HCT116 (cell line): ENCODE data around the gene DIAPH3. TPM values are rescaled to one million over a fixed set of nuclear protein-coding genes. Genes with fewer than 3 reads are reported as not detected.

Experiments
- ATAC-seq: fragments of 200-7000 bp; cut with Tn5 transposase; 2 replicates; pipeline ENCODE4 v1.9.1; 2020; ENCODE audit warnings: mild to moderate bottlenecking, moderate library complexity
- BruUV-seq: library from RNA; stranded (reverse); fragments of 400-500 nt; replicated peaks from 2 replicates; lab custom pipeline; 2021; lab: Mats Ljungman, UMichigan
- CTCF ChIA-PET: fragments of 300-600 bp; sonication (Branson Sonifier 250); formaldehyde crosslinking; loops from one replicate; lab custom pipeline; 2021; ENCODE audit warnings: antibody characterized with exemption; lab: Charles Lee
- POLR2A ChIA-PET: fragments of 300-600, 350-600 bp; sonication (Branson Sonifier 250); formaldehyde crosslinking; loops from one replicate; lab custom pipeline; 2021; ENCODE audit warnings: antibody characterized with exemption; lab: Charles Lee
- RAD21 ChIA-PET, 2 experiments: fragments of 300-600 bp; sonication (Branson Sonifier 250); formaldehyde crosslinking; loops; one replicate each; lab custom pipeline; 2023; ENCODE audit warnings: low total read pairs in 2 of 2; ENCODE audit not compliant: uncharacterized antibody in 2 of 2, unreplicated experiment in 2 of 2, low non-redundant PET in 1 of 2; lab: Charles Lee
- DNase-seq: peaks from one replicate; pipeline ENCODE4 v3.0.0-alpha.2; 2010; ENCODE audit warnings: low read depth, low spot score
- H2AFZ ChIP-seq: fragments of 200-600 bp; shearing (Covaris generic), sonication (generic); 2 replicates; pipeline ENCODE4 v1.6.1; 2017; ENCODE audit warnings: low read depth, mixed run types, mixed read lengths, antibody characterized with exemption, low read length; ENCODE audit not compliant: poor library complexity, severe bottlenecking
- H3K27ac ChIP-seq: 2 replicates; pipeline ENCODE4 v1.5.1; 2012; ENCODE audit warnings: low read depth, low read length
- H3K27me3 ChIP-seq: fragments of 200-600 bp; sonication (generic); 2 replicates; pipeline ENCODE4 v1.6.1; 2016; ENCODE audit warnings: mixed run types, low read length, mixed read lengths; ENCODE audit not compliant: insufficient read depth
- H3K36me3 ChIP-seq, 2 experiments: fragments of 200-500 bp in 1 of 2; fragments of 200-600 bp in 1 of 2; sonication (Bioruptor generic) in 1 of 2; sonication (generic) in 1 of 2; 2 replicates each; pipeline versions ENCODE4 v1.5.1 to v1.6.1; 2014 to 2016; ENCODE audit warnings: low read length in 2 of 2, inconsistent platforms in 1 of 2, mixed read lengths in 1 of 2, mixed run types in 1 of 2; ENCODE audit not compliant: insufficient read depth in 2 of 2, control insufficient read depth in 1 of 2
- H3K4me1 ChIP-seq, 2 experiments: fragments of 200-600 bp in 1 of 2; sonication (generic) in 1 of 2; 2 replicates each; pipeline versions ENCODE4 v1.5.1 to v1.6.1; 2012 to 2017; ENCODE audit warnings: low read length in 2 of 2, inconsistent platforms in 1 of 2, mild to moderate bottlenecking in 1 of 2, mixed read lengths in 1 of 2, mixed run types in 1 of 2, moderate library complexity in 1 of 2; ENCODE audit not compliant: insufficient read depth in 2 of 2, control insufficient read depth in 1 of 2
- H3K4me2 ChIP-seq: fragments of 200-600 bp; sonication (generic); 2 replicates; pipeline ENCODE4 v1.6.1; 2017; ENCODE audit warnings: mixed run types, low read length, mixed read lengths
- H3K4me3 ChIP-seq, 2 experiments: fragments of 200-600 bp in 1 of 2; sonication (generic) in 1 of 2; replicated peaks in 1 of 2; 2 replicates each; pipeline ENCODE4 v1.5.1; 2011 to 2016; ENCODE audit warnings: low read length in 2 of 2, control low read depth in 1 of 2, low read depth in 1 of 2, mild to moderate bottlenecking in 1 of 2, mixed read lengths in 1 of 2, mixed run types in 1 of 2
- H3K79me2 ChIP-seq: fragments of 200-600 bp; sonication (generic); 2 replicates; pipeline ENCODE4 v1.6.1; 2017; ENCODE audit warnings: mild to moderate bottlenecking, mixed run types, low read length, moderate library complexity, mixed read lengths; ENCODE audit not compliant: insufficient read depth
- H3K9ac ChIP-seq: fragments of 200-600 bp; sonication (generic); 2 replicates; pipeline ENCODE4 v1.6.1; 2016; ENCODE audit warnings: low read length, mixed read lengths
- H3K9me2 ChIP-seq: fragments of 200-600 bp; sonication (generic), shearing (Covaris generic); 2 replicates; pipeline ENCODE4 v1.6.1; 2017; ENCODE audit warnings: mixed run types, mild to moderate bottlenecking, moderate library complexity; ENCODE audit not compliant: insufficient read depth
- H3K9me3 ChIP-seq, 2 experiments: fragments of 200-500 bp in 1 of 2; fragments of 200-600 bp in 1 of 2; sonication (Bioruptor generic) in 1 of 2; sonication (generic) in 1 of 2; 2 replicates each; pipeline ENCODE4 v1.6.1; 2014 to 2017; ENCODE audit warnings: low read length in 2 of 2, mixed read lengths in 2 of 2, inconsistent platforms in 1 of 2, low read depth in 1 of 2, mild to moderate bottlenecking in 1 of 2, mixed run types in 1 of 2, moderate library complexity in 1 of 2; ENCODE audit not compliant: control insufficient read depth in 1 of 2, insufficient read depth in 1 of 2
- H4K20me1 ChIP-seq: fragments of 200-600 bp; sonication (generic), shearing (Covaris generic); 2 replicates; pipeline ENCODE4 v1.6.1; 2017; ENCODE audit warnings: mixed run types, mild to moderate bottlenecking, moderate library complexity; ENCODE audit not compliant: insufficient read depth
- EGR1 ChIP-seq: IDR thresholded peaks from 2 replicates; pipeline ENCODE4 v1.6.1; 2012; ENCODE audit warnings: low read depth
- ELF1 ChIP-seq: IDR thresholded peaks from 2 replicates; pipeline ENCODE4 v1.6.1; 2012; ENCODE audit warnings: low read depth, borderline replicate concordance
- RAD21 ChIP-seq: IDR thresholded peaks from 2 replicates; pipeline ENCODE4 v1.6.1; 2012; ENCODE audit warnings: low read depth, mild to moderate bottlenecking
- TCF7L2 ChIP-seq: IDR thresholded peaks from 2 replicates; pipeline ENCODE4 v1.7.0; 2011; ENCODE audit warnings: borderline replicate concordance, inconsistent platforms; ENCODE audit not compliant: insufficient read depth, insufficient read length; ENCODE audit errors: extremely low read depth
- ZBTB33 ChIP-seq: IDR thresholded peaks from 2 replicates; pipeline ENCODE4 v1.6.1; 2011; ENCODE audit warnings: mild to moderate bottlenecking, low read length, moderate library complexity; ENCODE audit not compliant: insufficient replicate concordance; ENCODE audit errors: extremely low read depth
- intact Hi-C: fragments of 100-400 bp; cut with micrococcal nuclease; formaldehyde crosslinking; loops from 2 replicates; pipeline ENCODE4 v1.10.0; 2022
- total RNA-seq: library from RNA; stranded (reverse); gene quantifications from one replicate; pipeline ENCODE4 v1.2.1, GENCODE V29; 2021; ENCODE audit not compliant: unreplicated experiment
- TF ChIP-seq, protein P1 (sequence below): IDR thresholded peaks from 2 replicates; pipeline ENCODE4 v1.6.1; 2012; ENCODE audit warnings: low read depth

DIAPH3 gene
- total RNA-seq, 1 experiment from 2014 or later, result 22.8 TPM

DNA sequence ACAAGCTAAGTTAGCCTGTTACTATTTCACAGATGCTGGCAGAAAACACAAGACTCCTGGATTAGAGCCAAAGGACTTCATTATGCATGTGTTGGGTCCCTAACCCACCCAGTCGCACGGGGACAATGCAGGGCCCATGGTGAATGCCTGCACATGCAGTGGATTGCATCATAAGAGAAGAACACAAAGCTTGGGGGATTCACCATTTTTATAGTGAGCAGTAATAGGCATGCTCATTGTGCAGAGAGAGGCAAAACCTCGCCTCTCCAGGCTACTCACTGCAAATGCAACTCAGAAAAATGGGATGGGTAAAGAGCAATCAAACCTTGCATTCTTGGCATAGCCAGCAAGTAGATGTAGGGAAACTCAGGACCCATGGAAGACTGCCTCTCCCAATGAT lies 115.8 kb downstream of the DIAPH3 start:
- TF ChIP-seq ELF1 (no peak), TCF7L2 (no peak), ZBTB33 (no peak), EGR1 (no peak), RAD21 (no peak)
- TF ChIP-seq, protein P1, sequence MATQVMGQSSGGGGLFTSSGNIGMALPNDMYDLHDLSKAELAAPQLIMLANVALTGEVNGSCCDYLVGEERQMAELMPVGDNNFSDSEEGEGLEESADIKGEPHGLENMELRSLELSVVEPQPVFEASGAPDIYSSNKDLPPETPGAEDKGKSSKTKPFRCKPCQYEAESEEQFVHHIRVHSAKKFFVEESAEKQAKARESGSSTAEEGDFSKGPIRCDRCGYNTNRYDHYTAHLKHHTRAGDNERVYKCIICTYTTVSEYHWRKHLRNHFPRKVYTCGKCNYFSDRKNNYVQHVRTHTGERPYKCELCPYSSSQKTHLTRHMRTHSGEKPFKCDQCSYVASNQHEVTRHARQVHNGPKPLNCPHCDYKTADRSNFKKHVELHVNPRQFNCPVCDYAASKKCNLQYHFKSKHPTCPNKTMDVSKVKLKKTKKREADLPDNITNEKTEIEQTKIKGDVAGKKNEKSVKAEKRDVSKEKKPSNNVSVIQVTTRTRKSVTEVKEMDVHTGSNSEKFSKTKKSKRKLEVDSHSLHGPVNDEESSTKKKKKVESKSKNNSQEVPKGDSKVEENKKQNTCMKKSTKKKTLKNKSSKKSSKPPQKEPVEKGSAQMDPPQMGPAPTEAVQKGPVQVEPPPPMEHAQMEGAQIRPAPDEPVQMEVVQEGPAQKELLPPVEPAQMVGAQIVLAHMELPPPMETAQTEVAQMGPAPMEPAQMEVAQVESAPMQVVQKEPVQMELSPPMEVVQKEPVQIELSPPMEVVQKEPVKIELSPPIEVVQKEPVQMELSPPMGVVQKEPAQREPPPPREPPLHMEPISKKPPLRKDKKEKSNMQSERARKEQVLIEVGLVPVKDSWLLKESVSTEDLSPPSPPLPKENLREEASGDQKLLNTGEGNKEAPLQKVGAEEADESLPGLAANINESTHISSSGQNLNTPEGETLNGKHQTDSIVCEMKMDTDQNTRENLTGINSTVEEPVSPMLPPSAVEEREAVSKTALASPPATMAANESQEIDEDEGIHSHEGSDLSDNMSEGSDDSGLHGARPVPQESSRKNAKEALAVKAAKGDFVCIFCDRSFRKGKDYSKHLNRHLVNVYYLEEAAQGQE, result no peak
- Histone ChIP-seq H2AFZ (no peak overlapping the region), H3K36me3 (no peaks in the 10 kb centered on the region), H3K4me2 (no peak overlapping the region), H3K27ac (no peak overlapping the region), H3K4me3 (no peak overlapping the region), H3K9ac (no peak overlapping the region), H3K79me2 (peaks cover 6% of the 10 kb centered on the region; the same call in 1 of the 2 replicates), H4K20me1 (no peaks in the 10 kb centered on the region; the same call in 1 of the 2 replicates), H3K9me3 (no peaks in the 10 kb centered on the region), H3K27me3 (no peaks in the 10 kb centered on the region), H3K4me1 (no peaks in the 10 kb centered on the region), H3K9me2 (no peaks in the 10 kb centered on the region)
- CTCF ChIA-PET, result no interaction called here
- POLR2A ChIA-PET, result no interaction called here
- ATAC-seq (no peak), DNase-seq (no peak)
- intact Hi-C loops, result no loop called here
- RAD21 ChIA-PET, result no interaction called here
- no TSS peak for BruUV-seq
